ENCODE results near the gene IL4R. TPM values are rescaled to one million over a fixed set of nuclear protein-coding genes. Genes with fewer than 3 reads are reported as not detected.

The IL4R gene
- total RNA-seq, 1 donor from 2014 or later: 64.1 TPM

- no peaks in the 10 kb centered on the region for H3K9me3 ChIP-seq
- no peak overlapping the region for H3K27ac ChIP-seq
- intact Hi-C loops (cut with DNase I): no loop called here
- no peaks in the 10 kb centered on the region for H3K4me1 ChIP-seq
- peak in 1 of 2 donors; percentile 62 for DNase-seq (ENCODE audit: extremely low spot score in 2 of 2)
- H3K36me3 ChIP-seq: no peaks in the 10 kb centered on the region
- H3K4me3 ChIP-seq: no peak overlapping the region
- H3K27me3 ChIP-seq: no peaks in the 10 kb centered on the region
- TF ChIP-seq CTCF (IDR thresholded peaks at IDR 0.05) (no peak), POLR2A (IDR thresholded peaks at IDR 0.05) (no peak), POLR2AphosphoS5 (IDR thresholded peaks at IDR 0.05; ENCODE audit: insufficient read depth in 1 of 2, low read depth in 1 of 2) (no peak)
Measured at GRCh38 chr16:27377666-27378485, 64.1 kb downstream of the IL4R start.

- Histone ChIP-seq H3K4me1 (no peaks in the 10 kb centered on the region), H3K9me3 (no peaks in the 10 kb centered on the region), H3K27me3 (no peaks in the 10 kb centered on the region), H3K27ac (no peak overlapping the region), H3K36me3 (no peaks in the 10 kb centered on the region), H3K4me3 (no peak overlapping the region)
- DNase-seq (ENCODE audit: extremely low spot score in 2 of 2): peak in 1 of 2 donors; percentile 40
- TF ChIP-seq POLR2A (IDR thresholded peaks at IDR 0.05) (no peak), CTCF (IDR thresholded peaks at IDR 0.05) (no peak), POLR2AphosphoS5 (IDR thresholded peaks at IDR 0.05; ENCODE audit: insufficient read depth in 1 of 2, low read depth in 1 of 2) (no peak)
- intact Hi-C loops (cut with DNase I): no loop called here
Measured at GRCh38 chr16:27378871-27379481, 65.2 kb downstream of the IL4R start.

GRCh38 chr16:27379919-27380318 lies 66.1 kb downstream of the IL4R start:
- intact Hi-C loops (cut with DNase I): no loop called here
- H3K9me3 ChIP-seq: no peaks in the 10 kb centered on the region
- TF ChIP-seq POLR2AphosphoS5 (IDR thresholded peaks at IDR 0.05; ENCODE audit: insufficient read depth in 1 of 2, low read depth in 1 of 2): no peak
- no peak for TF ChIP-seq CTCF (IDR thresholded peaks at IDR 0.05)
- no peak for TF ChIP-seq POLR2A (IDR thresholded peaks at IDR 0.05)
- no peaks in the 10 kb centered on the region for H3K4me1 ChIP-seq
- no peak overlapping the region for H3K4me3 ChIP-seq
- peak in 1 of 2 donors; percentile 34 for DNase-seq (ENCODE audit: extremely low spot score in 2 of 2)
- H3K36me3 ChIP-seq: no peaks in the 10 kb centered on the region
- no peaks in the 10 kb centered on the region for H3K27me3 ChIP-seq
- H3K27ac ChIP-seq: no peak overlapping the region

- Histone ChIP-seq H3K36me3 (no peaks in the 10 kb centered on the region), H3K4me3 (no peak overlapping the region), H3K27me3 (no peaks in the 10 kb centered on the region), H3K4me1 (no peaks in the 10 kb centered on the region), H3K27ac (no peak overlapping the region), H3K9me3 (no peaks in the 10 kb centered on the region)
- TF ChIP-seq POLR2AphosphoS5 (IDR thresholded peaks at IDR 0.05; ENCODE audit: insufficient read depth in 1 of 2, low read depth in 1 of 2) (no peak), POLR2A (IDR thresholded peaks at IDR 0.05) (no peak), CTCF (IDR thresholded peaks at IDR 0.05) (no peak)
- intact Hi-C loops (cut with DNase I): no loop called here
- DNase-seq (ENCODE audit: extremely low spot score in 2 of 2): peak; percentile 29 to 85
Measured at GRCh38 chr16:27381236-27381635, 67.5 kb downstream of the IL4R start.
